ENCODE results near the gene ISG15.

ISG15 gene

DNA sequence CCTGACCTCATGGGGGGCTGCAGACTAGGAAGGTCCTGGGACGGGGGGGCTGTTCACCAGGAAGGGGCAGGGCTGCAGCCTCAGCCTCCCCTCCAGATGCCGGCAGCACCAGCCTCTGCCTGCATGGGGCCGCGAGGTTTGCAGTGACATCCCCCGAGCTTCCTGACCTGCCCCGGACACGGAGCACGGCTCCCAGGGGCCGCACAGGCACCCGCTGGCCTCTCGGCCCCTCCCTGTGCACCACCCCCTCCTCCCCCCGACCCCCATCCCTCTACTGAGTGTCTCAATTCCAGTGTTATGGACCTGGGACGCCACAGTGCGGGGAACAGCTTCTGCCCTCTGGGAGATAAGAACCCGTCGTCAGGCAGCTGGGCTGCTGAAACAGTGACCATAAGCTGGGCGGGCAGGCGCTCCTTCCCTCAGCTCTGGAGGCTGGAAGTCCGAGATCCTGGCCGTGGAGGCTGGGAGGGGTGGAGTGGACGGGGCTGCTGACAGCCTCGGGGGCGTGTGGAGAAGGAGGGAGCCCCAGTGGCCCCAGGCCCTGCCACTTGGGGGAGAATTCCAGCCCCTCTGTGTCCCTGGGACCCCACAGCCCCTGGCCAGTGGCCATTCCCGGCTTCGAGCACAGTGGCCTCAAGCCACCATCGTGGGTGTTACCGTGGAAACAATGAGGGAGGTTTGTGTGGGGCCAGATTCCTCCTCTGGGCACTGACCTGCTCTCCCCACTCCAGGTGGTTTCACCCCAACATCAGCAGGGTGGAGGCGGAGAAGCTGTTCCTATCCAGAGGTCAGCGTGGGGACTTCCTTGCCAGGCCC is 49.3 kb downstream of the ISG15 start:
- no peak for DNase-seq

DNA sequence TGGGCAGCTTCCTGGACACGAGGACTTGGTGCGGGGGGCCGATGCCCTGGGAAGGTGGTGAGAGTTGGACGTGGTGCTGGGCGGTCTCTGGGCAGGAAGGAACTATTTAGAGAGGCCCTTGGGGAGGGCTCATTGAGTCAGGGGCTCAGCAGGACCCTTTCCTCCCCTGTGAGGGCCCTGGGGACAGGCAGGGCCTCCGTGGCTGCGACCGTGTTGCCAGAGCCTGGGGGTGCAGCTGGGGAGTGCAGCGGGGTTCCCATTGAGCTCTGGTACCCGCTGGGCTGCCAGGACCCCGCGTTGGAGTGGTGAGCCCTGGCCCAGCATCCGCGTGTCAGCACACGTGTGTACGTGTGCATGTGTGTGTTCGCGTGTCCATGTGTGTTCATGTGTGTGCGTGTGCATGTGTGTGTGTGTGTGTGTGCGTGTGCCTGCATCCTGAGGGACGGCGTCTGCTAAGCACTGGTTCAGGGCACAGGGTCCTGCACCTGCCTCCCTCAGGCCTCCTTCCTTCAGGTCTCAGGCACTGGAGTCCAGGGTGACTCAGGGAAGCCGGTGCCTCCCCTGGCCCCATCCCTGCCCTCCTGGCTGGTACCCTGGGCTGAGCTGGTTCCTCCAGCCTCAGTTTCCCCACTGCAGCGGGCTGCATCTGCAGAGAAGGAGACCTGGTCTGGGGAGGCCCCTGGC is 50.1 kb downstream of the ISG15 start:
- no peak for DNase-seq

Data from right forelimb (tissue), 1 donor.